ENCODE results near the gene ARFGEF3. TPM values are rescaled to one million over a fixed set of nuclear protein-coding genes. Genes with fewer than 3 reads are reported as not detected.

The ARFGEF3 gene
- total RNA-seq, 2 experiments from 2014 or later: 0.46 to 0.55 TPM

- CTCF ChIA-PET: interaction anchor here (0.9 kb wide), 1 partner anchor 176 kb away, joined by 3 read pairs; no protein-coding TSS in a partner anchor
- POLR2A ChIA-PET: no interaction called here
These were observed 130.1 kb downstream of the ARFGEF3 start for GRCh38 chr6:138291849-138292181.

GRCh38 chr6:138292482-138292881, 130.7 kb downstream of the ARFGEF3 start:
- CTCF ChIA-PET: interaction anchor here (0.9 kb wide), 1 partner anchor 177 kb away, joined by 3 read pairs; no protein-coding TSS in a partner anchor
- POLR2A ChIA-PET: no interaction called here

- ChIA-PET POLR2A (no interaction called here), CTCF (no interaction called here)
These were observed 132.0 kb downstream of the ARFGEF3 start for GRCh38 chr6:138293428-138294395.

GRCh38 chr6:138296381-138296780, 134.6 kb downstream of the ARFGEF3 start:
- POLR2A ChIA-PET: no interaction called here
- CTCF ChIA-PET: no interaction called here

GRCh38 chr6:138296786-138297185, 135.0 kb downstream of the ARFGEF3 start:
- POLR2A ChIA-PET: no interaction called here
- CTCF ChIA-PET: no interaction called here

GRCh38 chr6:138297761-138298298, 136.1 kb downstream of the ARFGEF3 start:
- ChIA-PET POLR2A (no interaction called here), CTCF (no interaction called here)

- ChIA-PET CTCF (no interaction called here), POLR2A (no interaction called here)
These were observed 138.7 kb downstream of the ARFGEF3 start for GRCh38 chr6:138300469-138300868.

- ChIA-PET CTCF (no interaction called here), POLR2A (no interaction called here)
These were observed 140.8 kb downstream of the ARFGEF3 start for GRCh38 chr6:138302554-138302953.

GRCh38 chr6:138307352-138307751, 145.6 kb downstream of the ARFGEF3 start:
- CTCF ChIA-PET: no interaction called here
- POLR2A ChIA-PET: no interaction called here

GRCh38 chr6:138307816-138308730, 146.3 kb downstream of the ARFGEF3 start:
- CTCF ChIA-PET: interaction anchor here (0.5 kb wide), 1 partner anchor 456 kb away, joined by 3 read pairs; no protein-coding TSS in a partner anchor
- POLR2A ChIA-PET: no interaction called here

GRCh38 chr6:138308731-138309110, 147.0 kb downstream of the ARFGEF3 start:
- ChIA-PET POLR2A (no interaction called here), CTCF (interaction anchor here (0.5 kb wide), 1 partner anchor 455 kb away, joined by 3 read pairs; no protein-coding TSS in a partner anchor)

- CTCF ChIA-PET: no interaction called here
- POLR2A ChIA-PET: no interaction called here
These were observed 148.0 kb downstream of the ARFGEF3 start for GRCh38 chr6:138309695-138310094.

GRCh38 chr6:138310294-138310693, 148.6 kb downstream of the ARFGEF3 start:
- CTCF ChIA-PET: no interaction called here
- POLR2A ChIA-PET: no interaction called here

- POLR2A ChIA-PET: no interaction called here
- CTCF ChIA-PET: no interaction called here
These were observed 149.1 kb downstream of the ARFGEF3 start for GRCh38 chr6:138310821-138311220.

- CTCF ChIA-PET: no interaction called here
- POLR2A ChIA-PET: no interaction called here
These were observed 149.5 kb downstream of the ARFGEF3 start for GRCh38 chr6:138311268-138311667.

GRCh38 chr6:138318741-138319375, 157.1 kb downstream of the ARFGEF3 start:
- ChIA-PET POLR2A (no interaction called here), CTCF (interaction anchor here (1.1 kb wide), 1 partner anchor 27 kb away, joined by 3 read pairs; no protein-coding TSS in a partner anchor)

- ChIA-PET CTCF (interaction anchor here (0.7 kb wide), 1 partner anchor 43 kb away, joined by 4 read pairs; no protein-coding TSS in a partner anchor), POLR2A (no interaction called here)
These were observed 160.2 kb downstream of the ARFGEF3 start for GRCh38 chr6:138321934-138322333.

GRCh38 chr6:138323821-138324220, 162.1 kb downstream of the ARFGEF3 start:
- POLR2A ChIA-PET: no interaction called here
- CTCF ChIA-PET: no interaction called here

- ChIA-PET POLR2A (no interaction called here), CTCF (no interaction called here)
These were observed 166.5 kb downstream of the ARFGEF3 start for GRCh38 chr6:138328210-138328609.

- POLR2A ChIA-PET: no interaction called here
These were observed 169.0 kb downstream of the ARFGEF3 start for GRCh38 chr6:138330763-138331162.

More at GRCh38 chr6:138330763-138331162, 169.0 kb downstream of the ARFGEF3 start:
- CTCF ChIA-PET: no interaction called here

Data from activated CD8-positive, alpha-beta memory T cell treated with anti-CD3 and anti-CD28 coated beads for 36 hours (primary cell).